PC-3 (cell line): Measurements from ENCODE around the gene API5.

Experiments
- EZH2 ChIP-seq: fragments of 300-600 bp; sonication (generic); IDR thresholded peaks from one replicate; pipeline ENCODE4 v1.6.1; 2017; ENCODE audit warnings: antibody characterized with exemption, mild to moderate bottlenecking, low read length; ENCODE audit not compliant: unreplicated experiment
- TF ChIP-seq, protein P1 (sequence below): fragments of 300-600 bp; sonication (generic); conservative IDR thresholded peaks from 2 replicates; pipeline ENCODE4 v1.5.1; 2017; ENCODE audit warnings: antibody characterized with exemption, low read depth, mild to moderate bottlenecking, low read length

DNA sequence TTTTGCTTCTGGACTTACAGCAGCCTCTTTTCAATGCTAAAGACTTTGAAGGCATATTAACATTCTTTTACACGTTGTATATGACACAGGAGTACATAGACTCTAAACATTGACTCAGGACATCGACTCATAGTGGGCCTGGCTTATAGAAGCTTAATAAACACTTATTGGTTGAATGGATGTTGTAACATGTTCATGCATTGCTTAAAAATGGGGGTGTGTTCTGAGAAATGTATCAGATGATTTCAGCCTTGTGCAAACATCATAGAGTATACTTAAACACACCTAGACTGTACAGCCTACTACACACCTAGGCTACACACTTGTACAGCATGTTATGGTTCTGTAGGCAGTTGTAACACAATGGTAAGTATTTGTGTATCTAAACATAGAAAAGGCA, 64.8 kb downstream of the API5 start:
- TF ChIP-seq, protein P1, sequence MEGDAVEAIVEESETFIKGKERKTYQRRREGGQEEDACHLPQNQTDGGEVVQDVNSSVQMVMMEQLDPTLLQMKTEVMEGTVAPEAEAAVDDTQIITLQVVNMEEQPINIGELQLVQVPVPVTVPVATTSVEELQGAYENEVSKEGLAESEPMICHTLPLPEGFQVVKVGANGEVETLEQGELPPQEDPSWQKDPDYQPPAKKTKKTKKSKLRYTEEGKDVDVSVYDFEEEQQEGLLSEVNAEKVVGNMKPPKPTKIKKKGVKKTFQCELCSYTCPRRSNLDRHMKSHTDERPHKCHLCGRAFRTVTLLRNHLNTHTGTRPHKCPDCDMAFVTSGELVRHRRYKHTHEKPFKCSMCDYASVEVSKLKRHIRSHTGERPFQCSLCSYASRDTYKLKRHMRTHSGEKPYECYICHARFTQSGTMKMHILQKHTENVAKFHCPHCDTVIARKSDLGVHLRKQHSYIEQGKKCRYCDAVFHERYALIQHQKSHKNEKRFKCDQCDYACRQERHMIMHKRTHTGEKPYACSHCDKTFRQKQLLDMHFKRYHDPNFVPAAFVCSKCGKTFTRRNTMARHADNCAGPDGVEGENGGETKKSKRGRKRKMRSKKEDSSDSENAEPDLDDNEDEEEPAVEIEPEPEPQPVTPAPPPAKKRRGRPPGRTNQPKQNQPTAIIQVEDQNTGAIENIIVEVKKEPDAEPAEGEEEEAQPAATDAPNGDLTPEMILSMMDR, result no peak
- TF ChIP-seq EZH2, result no peak
